ENCODE results near the gene RAD51B.

The RAD51B gene

DNA sequence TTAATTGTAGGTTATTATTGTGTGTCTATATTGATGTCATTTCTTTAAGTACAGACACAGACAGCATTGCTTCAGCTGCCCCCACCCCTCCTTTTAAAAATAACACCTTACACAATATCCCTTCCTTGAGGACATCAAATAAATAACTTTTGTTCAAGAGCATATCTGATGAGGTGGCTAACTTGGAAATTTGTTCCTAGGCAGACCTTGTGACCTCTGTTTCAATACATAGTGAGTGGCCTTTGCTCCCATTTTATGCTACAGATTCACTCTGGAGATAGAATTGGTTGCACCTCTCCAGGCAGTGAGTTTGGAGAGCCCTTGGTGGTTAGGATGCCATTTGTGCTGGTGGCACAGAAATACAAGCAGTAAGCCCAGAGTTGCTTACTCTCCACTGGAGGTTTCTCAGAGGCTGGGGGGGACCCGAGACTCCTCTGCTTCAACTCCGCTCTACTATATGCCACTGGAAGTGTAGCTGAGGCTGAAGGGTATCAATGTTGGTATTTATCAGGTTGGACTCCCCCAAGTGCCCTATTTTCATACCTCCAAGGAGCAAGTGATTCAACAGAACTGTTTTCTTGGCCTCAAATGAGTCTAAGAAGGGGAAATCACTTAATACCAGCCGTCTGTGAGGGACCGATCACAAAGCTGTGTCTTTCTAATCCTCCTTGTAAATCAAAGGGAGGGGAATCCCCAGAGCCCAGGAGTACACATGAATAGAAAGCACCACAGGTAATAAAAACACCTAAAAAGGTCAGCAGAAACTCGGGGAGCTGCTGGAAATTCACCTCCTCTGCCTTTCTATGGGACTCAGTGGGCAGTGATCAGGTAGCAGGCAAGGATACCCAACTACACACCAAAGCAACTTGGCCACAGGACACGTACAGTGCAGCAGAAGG, 463.1 kb downstream of the RAD51B start:
- H3K9me3 ChIP-seq (ENCODE audit: control insufficient read depth, low read length): no peaks in the 10 kb centered on the region
- no peak overlapping the region for H3K9ac ChIP-seq
- H3K4me1 ChIP-seq: no peaks in the 10 kb centered on the region
- no peaks in the 10 kb centered on the region for H3K79me2 ChIP-seq
- H2AFZ ChIP-seq: no peak overlapping the region
- no peak for TF ChIP-seq CTCF (IDR thresholded peaks at IDR 0.05)
- H3K4me2 ChIP-seq (ENCODE audit: low read length): no peak overlapping the region
- H3K4me3 ChIP-seq (ENCODE audit: low read depth, low read length): no peak overlapping the region
- H3K36me3 ChIP-seq (ENCODE audit: control insufficient read depth, insufficient read depth, low read length): no peaks in the 10 kb centered on the region
- no peaks in the 10 kb centered on the region for H3K27me3 ChIP-seq (ENCODE audit: control insufficient read depth, insufficient read depth, low read length)
- H3K27ac ChIP-seq: no peak overlapping the region

GRCh38 chr14:68283378-68284123, 464.0 kb downstream of the RAD51B start:
- Histone ChIP-seq H2AFZ (no peak overlapping the region), H3K9me3 (ENCODE audit: control insufficient read depth, low read length) (no peaks in the 10 kb centered on the region), H3K27ac (no peak overlapping the region), H3K9ac (no peak overlapping the region), H3K36me3 (ENCODE audit: control insufficient read depth, insufficient read depth, low read length) (no peaks in the 10 kb centered on the region), H3K79me2 (no peaks in the 10 kb centered on the region), H3K27me3 (ENCODE audit: control insufficient read depth, insufficient read depth, low read length) (no peaks in the 10 kb centered on the region), H3K4me3 (ENCODE audit: low read depth, low read length) (no peak overlapping the region), H3K4me1 (no peaks in the 10 kb centered on the region), H3K4me2 (ENCODE audit: low read length) (no peak overlapping the region)
- no peak for TF ChIP-seq CTCF (IDR thresholded peaks at IDR 0.05)

GRCh38 chr14:68284333-68284732, 464.8 kb downstream of the RAD51B start:
- no peak overlapping the region for H3K27ac ChIP-seq
- no peaks in the 10 kb centered on the region for H3K9me3 ChIP-seq (ENCODE audit: control insufficient read depth, low read length)
- H3K79me2 ChIP-seq: no peaks in the 10 kb centered on the region

GRCh38 chr14:68284834-68285233, 465.3 kb downstream of the RAD51B start:
- no peak for TF ChIP-seq CTCF (IDR thresholded peaks at IDR 0.05)
- Histone ChIP-seq H3K79me2 (no peaks in the 10 kb centered on the region), H3K9ac (no peak overlapping the region), H3K4me3 (ENCODE audit: low read depth, low read length) (no peak overlapping the region), H3K9me3 (ENCODE audit: control insufficient read depth, low read length) (no peaks in the 10 kb centered on the region), H3K27ac (no peak overlapping the region), H3K4me2 (ENCODE audit: low read length) (no peak overlapping the region), H3K4me1 (no peaks in the 10 kb centered on the region), H3K36me3 (ENCODE audit: control insufficient read depth, insufficient read depth, low read length) (no peaks in the 10 kb centered on the region), H2AFZ (no peak overlapping the region), H3K27me3 (ENCODE audit: control insufficient read depth, insufficient read depth, low read length) (no peaks in the 10 kb centered on the region)

More at GRCh38 chr14:68284333-68284732, 464.8 kb downstream of the RAD51B start:
- H3K4me2 ChIP-seq (ENCODE audit: low read length): no peak overlapping the region
- no peak overlapping the region for H3K4me3 ChIP-seq (ENCODE audit: low read depth, low read length)
- H2AFZ ChIP-seq: no peak overlapping the region
- no peaks in the 10 kb centered on the region for H3K4me1 ChIP-seq
- no peaks in the 10 kb centered on the region for H3K27me3 ChIP-seq (ENCODE audit: control insufficient read depth, insufficient read depth, low read length)
- no peak overlapping the region for H3K9ac ChIP-seq
- TF ChIP-seq CTCF (IDR thresholded peaks at IDR 0.05): no peak
- H3K36me3 ChIP-seq (ENCODE audit: control insufficient read depth, insufficient read depth, low read length): no peaks in the 10 kb centered on the region

All from parathyroid adenoma (tissue), 2 donors.